22Rv1 (cell line): ENCODE results near the gene STAT1.

Experiments
- ZFX ChIP-seq: fragments of 450-650 bp; IDR thresholded peaks from 2 replicates; pipeline ENCODE4 v1.6.1; 2017; ENCODE audit warnings: antibody characterized with exemption, borderline replicate concordance
- TF ChIP-seq, protein P1 (sequence below): fragments of 450-650 bp; IDR thresholded peaks from 2 replicates; pipeline ENCODE4 v1.5.1; 2017; ENCODE audit warnings: mild to moderate bottlenecking

DNA sequence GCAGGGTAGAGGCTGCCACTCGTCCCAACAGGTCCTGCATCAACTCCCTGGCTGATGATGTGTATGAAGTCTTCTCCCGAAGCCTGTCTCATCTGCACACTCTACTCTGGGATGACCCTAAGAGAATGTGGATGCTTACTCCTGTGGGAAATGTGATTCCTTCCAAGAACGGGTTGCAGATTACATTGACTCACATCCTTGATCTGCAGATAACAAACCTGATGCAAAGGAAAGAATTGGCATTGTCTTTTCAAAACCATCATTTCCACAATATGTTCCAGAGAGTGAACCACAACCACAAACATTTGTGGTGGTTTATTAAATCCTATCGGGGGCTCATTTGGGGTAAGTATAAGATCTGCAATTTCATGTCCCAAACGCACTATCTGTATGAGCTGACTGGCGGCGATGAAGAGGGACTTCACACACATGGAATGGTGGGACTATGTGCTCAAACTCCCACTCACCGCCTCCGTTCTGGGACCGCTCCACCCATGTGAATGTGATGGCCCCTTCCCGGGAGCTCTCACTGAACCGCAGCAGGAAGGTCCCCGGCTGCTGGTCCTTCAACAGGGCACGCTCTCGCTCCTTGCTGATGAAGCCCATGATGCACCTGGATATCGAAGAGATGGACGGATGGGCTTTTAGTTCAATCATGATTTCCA lies 35.5 kb downstream of the STAT1 start:
- TF ChIP-seq, protein P1, sequence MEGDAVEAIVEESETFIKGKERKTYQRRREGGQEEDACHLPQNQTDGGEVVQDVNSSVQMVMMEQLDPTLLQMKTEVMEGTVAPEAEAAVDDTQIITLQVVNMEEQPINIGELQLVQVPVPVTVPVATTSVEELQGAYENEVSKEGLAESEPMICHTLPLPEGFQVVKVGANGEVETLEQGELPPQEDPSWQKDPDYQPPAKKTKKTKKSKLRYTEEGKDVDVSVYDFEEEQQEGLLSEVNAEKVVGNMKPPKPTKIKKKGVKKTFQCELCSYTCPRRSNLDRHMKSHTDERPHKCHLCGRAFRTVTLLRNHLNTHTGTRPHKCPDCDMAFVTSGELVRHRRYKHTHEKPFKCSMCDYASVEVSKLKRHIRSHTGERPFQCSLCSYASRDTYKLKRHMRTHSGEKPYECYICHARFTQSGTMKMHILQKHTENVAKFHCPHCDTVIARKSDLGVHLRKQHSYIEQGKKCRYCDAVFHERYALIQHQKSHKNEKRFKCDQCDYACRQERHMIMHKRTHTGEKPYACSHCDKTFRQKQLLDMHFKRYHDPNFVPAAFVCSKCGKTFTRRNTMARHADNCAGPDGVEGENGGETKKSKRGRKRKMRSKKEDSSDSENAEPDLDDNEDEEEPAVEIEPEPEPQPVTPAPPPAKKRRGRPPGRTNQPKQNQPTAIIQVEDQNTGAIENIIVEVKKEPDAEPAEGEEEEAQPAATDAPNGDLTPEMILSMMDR: no peak
- no peak for TF ChIP-seq ZFX
